ENCODE data around the gene PRSS27.

PRSS27 gene

DNA sequence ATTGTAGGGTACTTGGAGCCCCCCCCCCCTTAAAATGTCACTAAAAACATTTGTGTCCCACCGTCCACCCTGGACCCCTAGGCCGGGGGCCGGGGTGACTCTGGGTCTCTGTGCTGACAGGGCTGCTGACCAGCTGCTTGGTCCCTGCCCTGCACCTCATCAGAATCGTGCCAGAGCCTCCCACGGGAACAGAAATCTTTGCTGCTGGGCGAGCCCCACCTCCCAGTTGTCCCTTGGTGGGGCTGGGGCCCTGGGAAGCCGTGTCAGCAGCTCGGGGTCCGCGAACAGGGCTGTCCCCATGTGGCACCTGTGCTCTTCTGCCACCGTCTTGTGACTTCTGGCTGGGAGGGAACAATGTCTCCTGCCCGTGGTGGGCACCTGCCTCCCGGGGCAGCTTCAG, 19.2 kb downstream of the PRSS27 start:
- Histone ChIP-seq H3K9me3 (ENCODE audit: insufficient read depth, low read depth, low read length) (no peaks in the 10 kb centered on the region), H3K79me2 (ENCODE audit: control insufficient read depth, insufficient read depth, low read length, poor library complexity) (no peaks in the 10 kb centered on the region), H2AK5ac (ENCODE audit: low read length) (no peak overlapping the region), H3K4me3 (ENCODE audit: low read depth, low read length) (no peak overlapping the region), H3K4ac (ENCODE audit: low read depth, low read length) (no peak overlapping the region), H3K27me3 (ENCODE audit: insufficient read depth, low read length) (no peaks in the 10 kb centered on the region), H4K12ac (ENCODE audit: low read depth, low read length) (no peak overlapping the region), H3K79me1 (ENCODE audit: low read length) (no peaks in the 10 kb centered on the region), H3K4me2 (ENCODE audit: low read length) (no peak overlapping the region), H3K27ac (ENCODE audit: low read depth, low read length) (no peak overlapping the region), H3K9ac (ENCODE audit: low read length) (no peak overlapping the region), H2BK12ac (ENCODE audit: low read length) (no peak overlapping the region), H3K23ac (ENCODE audit: low read length) (no peak overlapping the region), H2AFZ (ENCODE audit: insufficient read depth, low read length, poor library complexity) (no peak overlapping the region), H2BK120ac (ENCODE audit: insufficient read depth, low read length, poor library complexity) (no peak overlapping the region), H3K18ac (ENCODE audit: low read length) (no peak overlapping the region), H3K14ac (ENCODE audit: low read length) (no peak overlapping the region), H3K4me1 (ENCODE audit: control insufficient read depth in 1 of 2, insufficient read depth in 2 of 2, low read length in 2 of 2) (no peaks in the 10 kb centered on the region), H4K8ac (ENCODE audit: low read depth, low read length) (no peak overlapping the region), H2BK5ac (ENCODE audit: low read depth, low read length, poor library complexity) (no peak overlapping the region), H3K36me3 (ENCODE audit: control insufficient read depth in 1 of 2, insufficient read depth in 2 of 2, low read length in 2 of 2) (peaks cover 86% of the 10 kb centered on the region in 2 experiments), H4K91ac (ENCODE audit: low read depth, low read length) (no peak overlapping the region)
- no CpG with 5 or more reads among the region's 13 CpGs for WGBS (ENCODE audit: extremely low coverage, insufficient coverage, insufficient read length)
- no peak for DNase-seq

DNA sequence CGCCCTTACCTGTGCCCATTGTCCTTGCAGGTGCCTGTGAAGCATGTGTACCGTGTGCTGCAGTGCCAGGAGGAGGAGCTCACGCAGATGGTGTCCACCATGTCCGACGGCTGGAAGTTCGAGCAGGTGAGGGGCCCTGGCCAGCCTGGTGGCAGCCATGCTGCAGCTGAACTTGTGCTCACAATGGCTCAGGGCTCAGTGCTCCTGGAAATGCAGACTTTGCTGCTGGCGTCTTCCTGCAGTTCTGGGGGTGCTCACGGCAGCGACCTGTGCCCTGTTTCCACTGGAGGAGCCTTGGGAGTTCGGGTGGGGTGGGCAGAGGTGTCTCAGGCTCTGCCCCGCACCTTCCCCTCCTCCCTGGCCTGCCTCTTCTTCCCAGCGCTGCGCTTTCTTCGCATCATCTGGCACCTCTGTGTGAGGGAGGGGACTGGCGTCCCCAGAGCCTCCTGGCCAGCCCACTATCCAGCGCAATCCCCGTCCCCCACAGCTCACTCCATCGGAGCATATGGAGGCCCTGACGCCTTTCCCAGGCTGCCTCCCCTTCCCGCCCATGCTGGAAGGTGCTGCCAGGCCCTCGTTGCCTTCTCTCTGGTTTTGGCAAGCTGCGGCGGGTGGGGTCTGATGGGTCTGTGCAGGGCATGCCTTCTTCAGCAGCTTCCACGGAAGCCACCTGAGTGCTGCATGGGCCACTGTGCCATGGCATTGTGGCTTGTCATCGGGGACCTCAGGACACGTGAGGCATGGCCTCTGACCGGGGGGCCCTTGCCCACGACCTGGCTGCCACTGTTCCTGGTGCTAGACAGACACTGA, 20.0 kb downstream of the PRSS27 start:
- H4K8ac ChIP-seq (ENCODE audit: low read depth, low read length), result no peak overlapping the region
- no peak overlapping the region for H3K4ac ChIP-seq (ENCODE audit: low read depth, low read length)
- H3K14ac ChIP-seq (ENCODE audit: low read length), result no peak overlapping the region
- no peaks in the 10 kb centered on the region for H3K4me1 ChIP-seq (ENCODE audit: control insufficient read depth in 1 of 2, insufficient read depth in 2 of 2, low read length in 2 of 2)
- no peak overlapping the region for H3K9ac ChIP-seq (ENCODE audit: low read length)
- H3K9me3 ChIP-seq (ENCODE audit: insufficient read depth, low read depth, low read length), result no peaks in the 10 kb centered on the region
- H4K91ac ChIP-seq (ENCODE audit: low read depth, low read length), result no peak overlapping the region
- no peaks in the 10 kb centered on the region for H3K79me1 ChIP-seq (ENCODE audit: low read length)
- H3K27me3 ChIP-seq (ENCODE audit: insufficient read depth, low read length), result no peaks in the 10 kb centered on the region
- no peak overlapping the region for H4K12ac ChIP-seq (ENCODE audit: low read depth, low read length)
- no peak overlapping the region for H3K23ac ChIP-seq (ENCODE audit: low read length)
- no peak overlapping the region for H3K4me2 ChIP-seq (ENCODE audit: low read length)
- H3K18ac ChIP-seq (ENCODE audit: low read length), result no peak overlapping the region
- WGBS (ENCODE audit: extremely low coverage, insufficient coverage, insufficient read length), result no CpG with 5 or more reads among the region's 28 CpGs
- no peak overlapping the region for H3K4me3 ChIP-seq (ENCODE audit: low read depth, low read length)
- no peaks in the 10 kb centered on the region for H3K79me2 ChIP-seq (ENCODE audit: control insufficient read depth, insufficient read depth, low read length, poor library complexity)
- H3K36me3 ChIP-seq (ENCODE audit: control insufficient read depth in 1 of 2, insufficient read depth in 2 of 2, low read length in 2 of 2), result peaks cover 78 to 79% of the 10 kb centered on the region in 2 experiments
- no peak for DNase-seq
- H2BK12ac ChIP-seq (ENCODE audit: low read length), result no peak overlapping the region
- H3K27ac ChIP-seq (ENCODE audit: low read depth, low read length), result no peak overlapping the region
- no peak overlapping the region for H2BK120ac ChIP-seq (ENCODE audit: insufficient read depth, low read length, poor library complexity)
- no peak overlapping the region for H2BK5ac ChIP-seq (ENCODE audit: low read depth, low read length, poor library complexity)
- H2AFZ ChIP-seq (ENCODE audit: insufficient read depth, low read length, poor library complexity), result no peak overlapping the region
- H2AK5ac ChIP-seq (ENCODE audit: low read length), result no peak overlapping the region

DNA sequence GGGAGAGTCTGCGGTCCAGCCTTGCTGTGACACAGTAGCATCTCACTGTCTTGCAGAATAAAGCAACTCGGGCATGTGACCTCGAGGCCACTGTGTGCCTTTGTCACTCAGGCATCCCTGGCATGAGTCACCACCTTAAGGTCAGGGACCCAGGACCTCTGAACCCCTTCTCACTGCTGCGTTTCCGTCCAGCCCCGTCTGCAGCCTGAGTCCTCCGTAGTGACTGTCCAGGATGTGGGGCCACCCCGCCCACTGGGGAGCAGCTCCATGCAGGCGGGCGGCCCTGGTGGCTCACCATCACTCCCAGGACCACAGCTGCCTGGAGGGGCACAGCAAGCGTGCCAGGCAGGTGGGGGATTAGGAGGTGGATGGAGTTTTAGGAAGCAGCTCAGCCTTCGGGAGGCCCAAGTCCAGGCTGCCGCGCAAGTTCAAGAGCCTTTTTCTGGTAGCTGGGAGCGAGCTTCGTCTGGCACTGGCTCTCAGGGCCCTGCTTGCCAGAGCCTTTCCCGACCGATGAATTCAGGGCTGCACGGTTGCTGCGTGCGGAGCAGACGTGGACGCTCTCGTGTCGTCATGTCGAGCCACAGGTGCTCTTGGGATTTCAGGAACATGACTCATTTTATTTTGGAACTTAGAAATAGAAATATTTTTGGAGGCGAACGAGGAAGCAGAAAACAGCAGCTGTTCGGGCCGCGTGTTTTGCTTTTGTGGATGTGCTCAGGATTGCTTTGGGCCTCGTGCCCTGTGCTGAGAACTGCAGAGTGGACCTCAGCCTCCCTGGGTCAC, 20.9 kb downstream of the PRSS27 start:
- no peak overlapping the region for H3K23ac ChIP-seq (ENCODE audit: low read length)
- no peak overlapping the region for H2AFZ ChIP-seq (ENCODE audit: insufficient read depth, low read length, poor library complexity)
- no peak overlapping the region for H2AK5ac ChIP-seq (ENCODE audit: low read length)
- no peak overlapping the region for H2BK120ac ChIP-seq (ENCODE audit: insufficient read depth, low read length, poor library complexity)
- H3K18ac ChIP-seq (ENCODE audit: low read length), result no peak overlapping the region
- peaks cover 70% of the 10 kb centered on the region in 2 experiments for H3K36me3 ChIP-seq (ENCODE audit: control insufficient read depth in 1 of 2, insufficient read depth in 2 of 2, low read length in 2 of 2)
- no CpG with 5 or more reads among the region's 32 CpGs for WGBS (ENCODE audit: extremely low coverage, insufficient coverage, insufficient read length)
- no peak overlapping the region for H3K27ac ChIP-seq (ENCODE audit: low read depth, low read length)
- H3K4ac ChIP-seq (ENCODE audit: low read depth, low read length), result no peak overlapping the region
- no peaks in the 10 kb centered on the region for H3K27me3 ChIP-seq (ENCODE audit: insufficient read depth, low read length)
- H3K4me2 ChIP-seq (ENCODE audit: low read length), result no peak overlapping the region
- no peak overlapping the region for H3K14ac ChIP-seq (ENCODE audit: low read length)
- no peak overlapping the region for H2BK12ac ChIP-seq (ENCODE audit: low read length)
- no peak overlapping the region for H2BK5ac ChIP-seq (ENCODE audit: low read depth, low read length, poor library complexity)
- H4K12ac ChIP-seq (ENCODE audit: low read depth, low read length), result no peak overlapping the region
- no peak overlapping the region for H3K9ac ChIP-seq (ENCODE audit: low read length)
- no peaks in the 10 kb centered on the region for H3K9me3 ChIP-seq (ENCODE audit: insufficient read depth, low read depth, low read length)
- no peak overlapping the region for H3K4me3 ChIP-seq (ENCODE audit: low read depth, low read length)
- no peak for DNase-seq
- H4K8ac ChIP-seq (ENCODE audit: low read depth, low read length), result no peak overlapping the region
- H3K79me2 ChIP-seq (ENCODE audit: control insufficient read depth, insufficient read depth, low read length, poor library complexity), result no peaks in the 10 kb centered on the region
- H3K4me1 ChIP-seq (ENCODE audit: control insufficient read depth in 1 of 2, insufficient read depth in 2 of 2, low read length in 2 of 2), result no peaks in the 10 kb centered on the region
- no peaks in the 10 kb centered on the region for H3K79me1 ChIP-seq (ENCODE audit: low read length)
- no peak overlapping the region for H4K91ac ChIP-seq (ENCODE audit: low read depth, low read length)

DNA sequence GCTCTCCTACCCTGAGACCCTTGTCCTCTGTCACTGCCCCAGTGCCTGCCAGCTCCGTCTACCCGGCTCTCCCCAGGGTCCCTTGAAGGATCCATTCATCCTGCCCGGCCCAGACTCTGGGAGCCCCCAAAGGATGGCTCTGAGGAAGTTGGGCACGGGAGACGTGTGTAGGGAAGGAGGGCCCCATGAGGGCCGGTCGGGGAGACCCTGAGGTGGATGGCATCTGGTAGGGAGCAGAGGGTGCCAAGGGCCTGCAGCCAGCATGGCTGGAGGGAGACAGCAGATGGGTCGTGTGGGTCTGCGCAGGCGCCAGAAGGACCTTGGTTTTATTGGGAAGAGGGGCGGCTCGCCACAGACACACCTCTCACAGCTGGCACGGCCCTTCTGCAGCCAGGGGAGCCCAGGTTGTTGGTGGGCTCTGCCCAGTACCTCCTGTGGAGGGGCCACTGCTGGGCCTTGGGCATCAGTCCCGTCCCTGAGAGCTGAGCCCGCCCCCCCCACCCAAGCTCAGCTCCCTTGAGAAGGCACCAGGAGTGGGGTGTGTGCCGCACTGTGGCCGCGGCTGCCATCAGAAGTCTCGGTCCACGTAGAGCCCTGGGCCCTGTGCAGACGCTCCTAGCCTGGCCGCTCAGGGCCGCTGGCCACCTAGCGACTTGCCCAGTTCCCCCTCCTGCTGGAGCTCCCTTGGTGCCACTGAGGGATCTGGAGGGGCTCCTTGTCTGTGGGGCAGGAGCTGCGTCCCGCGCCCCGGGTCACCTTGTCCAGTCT, 21.7 kb downstream of the PRSS27 start:
- Histone ChIP-seq H3K14ac (ENCODE audit: low read length) (no peak overlapping the region), H3K9ac (ENCODE audit: low read length) (no peak overlapping the region), H2BK120ac (ENCODE audit: insufficient read depth, low read length, poor library complexity) (no peak overlapping the region), H2AFZ (ENCODE audit: insufficient read depth, low read length, poor library complexity) (no peak overlapping the region), H3K79me2 (ENCODE audit: control insufficient read depth, insufficient read depth, low read length, poor library complexity) (no peaks in the 10 kb centered on the region), H4K8ac (ENCODE audit: low read depth, low read length) (no peak overlapping the region), H3K4me2 (ENCODE audit: low read length) (no peak overlapping the region), H2BK12ac (ENCODE audit: low read length) (no peak overlapping the region), H2AK5ac (ENCODE audit: low read length) (no peak overlapping the region), H3K27me3 (ENCODE audit: insufficient read depth, low read length) (no peaks in the 10 kb centered on the region), H3K9me3 (ENCODE audit: insufficient read depth, low read depth, low read length) (no peaks in the 10 kb centered on the region), H2BK5ac (ENCODE audit: low read depth, low read length, poor library complexity) (no peak overlapping the region), H3K18ac (ENCODE audit: low read length) (no peak overlapping the region), H3K4me3 (ENCODE audit: low read depth, low read length) (no peak overlapping the region), H4K91ac (ENCODE audit: low read depth, low read length) (no peak overlapping the region), H3K4ac (ENCODE audit: low read depth, low read length) (no peak overlapping the region), H3K79me1 (ENCODE audit: low read length) (no peaks in the 10 kb centered on the region), H3K4me1 (ENCODE audit: control insufficient read depth in 1 of 2, insufficient read depth in 2 of 2, low read length in 2 of 2) (no peaks in the 10 kb centered on the region), H3K23ac (ENCODE audit: low read length) (no peak overlapping the region), H3K36me3 (ENCODE audit: control insufficient read depth in 1 of 2, insufficient read depth in 2 of 2, low read length in 2 of 2) (peaks cover 63% of the 10 kb centered on the region in 2 experiments), H4K12ac (ENCODE audit: low read depth, low read length) (no peak overlapping the region), H3K27ac (ENCODE audit: low read depth, low read length) (no peak overlapping the region)
- no peak for DNase-seq
- no CpG with 5 or more reads among the region's 28 CpGs for WGBS (ENCODE audit: extremely low coverage, insufficient coverage, insufficient read length)

All from trophoblast cell (in vitro differentiated cells and primary cell).